Measurements from ENCODE around the gene FCRL5.

GRCh38 chr1:157600236-157600635, 47.9 kb upstream of the FCRL5 start:
- TF ChIP-seq CTCF (conservative IDR thresholded peaks at IDR 0.05; ENCODE audit: low read depth, low read length) (no peak), EZH2 (IDR thresholded peaks at IDR 0.05; ENCODE audit: borderline replicate concordance, low read depth, low read length, poor library complexity, severe bottlenecking) (no peak)
